Esophagus mucosa (tissue), 1 donor: ENCODE results near the gene ZNF699. TPM values are rescaled to one million over a fixed set of nuclear protein-coding genes. Genes with fewer than 3 reads are reported as not detected.
"Not testable (repeated sequence)": the region's sequence is repeated elsewhere in the genome, so short reads cannot be mapped to it uniquely, and the experiment has no call there.

ENCODE experiments used
- ATAC-seq: fragments of 200-7000 bp; cut with Tn5 transposase; one replicate; pipeline ENCODE4 v1.9.1; 2020
- total RNA-seq: library from RNA; stranded (reverse); gene quantifications from one replicate; pipeline ENCODE4 v1.2.4, GENCODE V29; 2023
- donor health status: DM: yes; HTN: yes; CAD: no.

ZNF699 gene
- total RNA-seq, 1 donor from 2014 or later: 3.5 TPM

GRCh38 chr19:9283485-9283884 is 26.2 kb downstream of the ZNF699 start:
- ATAC-seq: not testable (repeated sequence)

GRCh38 chr19:9251236-9251635 is 58.4 kb downstream of the ZNF699 start:
- ATAC-seq: no peak

- no peak for ATAC-seq
Observed at GRCh38 chr19:9250630-9251029, 59.0 kb downstream of the ZNF699 start, which contains the start of gene OR7E24. OR7E24 (plus strand) TSS chr19:9250930; CDS start chr19:9251044, 114 bp downstream.

Other genes starting within 250 kb of the ZNF699 start
- not detected for gene OR1M1, start 222.8 kb downstream of the ZNF699 start, total RNA-seq
- gene OR7G2, start 202.4 kb downstream of the ZNF699 start, total RNA-seq: not detected
- not detected for gene OR7G1, start 194.1 kb downstream of the ZNF699 start, total RNA-seq
- not detected for gene OR7G3, start 182.9 kb downstream of the ZNF699 start, total RNA-seq
- gene ZNF317, start 169.4 kb downstream of the ZNF699 start, total RNA-seq: 15.1 TPM
- gene OR7D2, start 130.9 kb downstream of the ZNF699 start, total RNA-seq: not detected
- gene OR7D4, start 90.2 kb downstream of the ZNF699 start, total RNA-seq: not detected
- not detected for gene OR7E24, start 58.9 kb downstream of the ZNF699 start, total RNA-seq
- gene ZNF559, start 14.3 kb upstream of the ZNF699 start, total RNA-seq: 2.9 TPM
- gene ZNF177, start 53.2 kb upstream of the ZNF699 start, total RNA-seq: 0.20 TPM
- gene ZNF266, start 125.7 kb upstream of the ZNF699 start, total RNA-seq: 11.8 TPM
- not detected for gene ZNF560, start 188.8 kb upstream of the ZNF699 start, total RNA-seq
- 31.2 TPM for gene ZNF426, start 228.8 kb upstream of the ZNF699 start, total RNA-seq